Type B pancreatic cell (in vitro differentiated cells): ENCODE measurements around the gene PACS2. TPM values are rescaled to one million over a fixed set of nuclear protein-coding genes. Genes with fewer than 3 reads are reported as not detected.

ENCODE experiments used
- DNase-seq: peaks from one replicate; pipeline ENCODE4 v3.0.0; 2021; ENCODE audit warnings: mixed read lengths; ENCODE audit not compliant: unreplicated experiment; ENCODE audit errors: extremely low spot score
- H3K27ac Mint-ChIP-seq: 2 replicates; pipeline ENCODE4 v1.8.0; 2021; ENCODE audit warnings: mild to moderate bottlenecking, mixed read lengths
- H3K27me3 Mint-ChIP-seq: 2 replicates; pipeline ENCODE4 v1.8.0; 2021; ENCODE audit warnings: mixed read lengths
- H3K36me3 Mint-ChIP-seq: 2 replicates; pipeline ENCODE4 v1.8.0; 2021; ENCODE audit warnings: mixed read lengths
- H3K4me1 Mint-ChIP-seq: one replicate; pipeline ENCODE4 v1.8.0; 2021; ENCODE audit warnings: mixed read lengths; ENCODE audit not compliant: unreplicated experiment
- H3K4me3 Mint-ChIP-seq: 2 replicates; pipeline ENCODE4 v1.8.0; 2021; ENCODE audit warnings: mild to moderate bottlenecking, mixed read lengths
- H3K9me3 Mint-ChIP-seq: 2 replicates; pipeline ENCODE4 v1.8.0; 2021; ENCODE audit warnings: mixed read lengths
- CTCF ChIP-seq: fragments of 200-600 bp; sonication (generic); conservative IDR thresholded peaks from 2 replicates; pipeline ENCODE4 v1.5.0; 2021; ENCODE audit warnings: antibody characterized with exemption, mild to moderate bottlenecking
- total RNA-seq: library from RNA; stranded (reverse); gene quantifications from 2 replicates; pipeline ENCODE4 v1.2.1, GENCODE V29; 2021; ENCODE audit warnings: low replicate concordance

Gene PACS2
- total RNA-seq, 1 donor from 2014 or later: 101 TPM

GRCh38 chr14:105280525-105280924 lies 34.0 kb upstream of the PACS2 start:
- no peak for TF ChIP-seq CTCF
- no peaks in the 10 kb centered on the region for H3K27me3 Mint-ChIP-seq
- DNase-seq: no peak
- peaks cover 4% of the 10 kb centered on the region for H3K36me3 Mint-ChIP-seq
- peaks cover 14% of the 10 kb centered on the region for H3K4me1 Mint-ChIP-seq
- no peak overlapping the region for H3K4me3 Mint-ChIP-seq
- H3K9me3 Mint-ChIP-seq: no peaks in the 10 kb centered on the region
- no peak overlapping the region for H3K27ac Mint-ChIP-seq

GRCh38 chr14:105281371-105282097 lies 33.0 kb upstream of the PACS2 start:
- no peaks in the 10 kb centered on the region for H3K27me3 Mint-ChIP-seq
- DNase-seq: no peak
- H3K36me3 Mint-ChIP-seq: peaks cover 7% of the 10 kb centered on the region
- H3K9me3 Mint-ChIP-seq: no peaks in the 10 kb centered on the region
- no peak overlapping the region for H3K4me3 Mint-ChIP-seq
- peak overlapping the region; percentile 15 for H3K27ac Mint-ChIP-seq
- peaks cover 14% of the 10 kb centered on the region for H3K4me1 Mint-ChIP-seq
- TF ChIP-seq CTCF: peak; percentile 81

- no peaks in the 10 kb centered on the region for H3K9me3 Mint-ChIP-seq
- H3K36me3 Mint-ChIP-seq: peaks cover 7% of the 10 kb centered on the region
- no peak overlapping the region for H3K4me3 Mint-ChIP-seq
- TF ChIP-seq CTCF: no peak
- peaks cover 14% of the 10 kb centered on the region for H3K4me1 Mint-ChIP-seq
- no peak for DNase-seq
- H3K27ac Mint-ChIP-seq: peak overlapping the region; percentile 15
- no peaks in the 10 kb centered on the region for H3K27me3 Mint-ChIP-seq
Measured at GRCh38 chr14:105282098-105282725, 32.3 kb upstream of the PACS2 start.

- Mint-ChIP-seq H3K27me3 (no peaks in the 10 kb centered on the region), H3K4me1 (peaks cover 18% of the 10 kb centered on the region), H3K4me3 (no peak overlapping the region), H3K27ac (no peak overlapping the region), H3K9me3 (no peaks in the 10 kb centered on the region), H3K36me3 (peaks cover 7% of the 10 kb centered on the region)
- no peak for TF ChIP-seq CTCF
- DNase-seq: no peak
Measured at GRCh38 chr14:105283028-105283427, 31.5 kb upstream of the PACS2 start.

GRCh38 chr14:105283899-105284298 lies 30.6 kb upstream of the PACS2 start:
- Mint-ChIP-seq H3K27ac (no peak overlapping the region), H3K27me3 (no peaks in the 10 kb centered on the region), H3K4me3 (no peak overlapping the region), H3K4me1 (peaks cover 18% of the 10 kb centered on the region), H3K9me3 (no peaks in the 10 kb centered on the region), H3K36me3 (peaks cover 7% of the 10 kb centered on the region)
- no peak for TF ChIP-seq CTCF
- DNase-seq: no peak
